Panc1 (cell line): ENCODE data around the gene TRMT11. TPM values are rescaled to one million over a fixed set of nuclear protein-coding genes. Genes with fewer than 3 reads are reported as not detected.

Experiments
- ATAC-seq: fragments of 200-7000 bp; cut with Tn5 transposase; 2 replicates; pipeline ENCODE4 v1.9.1; 2020; ENCODE audit warnings: mild to moderate bottlenecking, moderate library complexity
- BruUV-seq: library from RNA; stranded (reverse); fragments of 400-500 nt; replicated peaks from 2 replicates; lab custom pipeline; 2021; lab: Mats Ljungman, UMichigan
- CTCF ChIA-PET: fragments of 300-600 bp; sonication (Branson Sonifier 250); formaldehyde crosslinking; loops from one replicate; lab custom pipeline; 2022; ENCODE audit warnings: antibody characterized with exemption; lab: Charles Lee
- POLR2A ChIA-PET: fragments of 300-600 bp; sonication (Branson Sonifier 250); formaldehyde crosslinking; loops from one replicate; lab custom pipeline; 2022; ENCODE audit warnings: antibody characterized with exemption; lab: Charles Lee
- DNase-seq: peaks from one replicate; pipeline ENCODE4 v3.0.0-alpha.2; 2010; ENCODE audit warnings: low read depth, low spot score
- H3K27ac ChIP-seq: 2 replicates; pipeline ENCODE4 v1.5.1; 2011; ENCODE audit warnings: mild to moderate bottlenecking, low read length, inconsistent platforms
- H3K27me3 ChIP-seq: fragments of 200-500 bp; sonication (Bioruptor generic); 2 replicates; pipeline ENCODE4 v1.6.0; 2014; ENCODE audit warnings: low read length, inconsistent platforms; ENCODE audit not compliant: control insufficient read depth, insufficient read depth
- H3K36me3 ChIP-seq: fragments of 200-500 bp; sonication (Bioruptor generic); 2 replicates; pipeline ENCODE4 v1.5.1; 2014; ENCODE audit warnings: inconsistent platforms, mild to moderate bottlenecking, low read length, moderate library complexity; ENCODE audit not compliant: control insufficient read depth, insufficient read depth
- H3K4me1 ChIP-seq: 2 replicates; pipeline ENCODE4 v1.5.1; 2011; ENCODE audit warnings: inconsistent platforms, mild to moderate bottlenecking, low read length, moderate library complexity; ENCODE audit not compliant: control insufficient read depth, insufficient read depth
- H3K4me3 ChIP-seq, 2 experiments: 2 replicates each; pipeline ENCODE4 v1.5.1; 2011 to 2012; ENCODE audit warnings: low read depth in 2 of 2, low read length in 2 of 2, mild to moderate bottlenecking in 2 of 2, inconsistent platforms in 1 of 2, moderate library complexity in 1 of 2
- H3K9me3 ChIP-seq: fragments of 200-500 bp; sonication (Bioruptor generic); 2 replicates; pipeline ENCODE4 v1.5.1; 2014; ENCODE audit warnings: low read depth, mild to moderate bottlenecking, inconsistent platforms, low read length, moderate library complexity; ENCODE audit not compliant: control insufficient read depth, insufficient read depth
- POLR2AphosphoS5 ChIP-seq: IDR thresholded peaks from 2 replicates; pipeline ENCODE4 v1.6.1; 2012; ENCODE audit warnings: mild to moderate bottlenecking, low read depth, low read length, moderate library complexity
- REST ChIP-seq, 2 experiments: IDR thresholded peaks; 2 replicates each; pipeline ENCODE4 v1.6.1; 2011 to 2012; ENCODE audit warnings: low read depth in 2 of 2, control low read depth in 1 of 2, low read length in 1 of 2, mild to moderate bottlenecking in 1 of 2, moderate library complexity in 1 of 2; ENCODE audit not compliant: insufficient read depth in 1 of 2
- SIN3A ChIP-seq: IDR thresholded peaks from 2 replicates; pipeline ENCODE4 v1.6.1; 2012; ENCODE audit warnings: low read depth, mild to moderate bottlenecking, low read length, moderate library complexity, borderline replicate concordance; ENCODE audit not compliant: insufficient read depth
- TCF7L2 ChIP-seq: IDR thresholded peaks from 2 replicates; pipeline ENCODE4 v1.6.1; 2011; ENCODE audit warnings: mild to moderate bottlenecking, low read depth, low read length, inconsistent platforms
- in situ Hi-C: cut with HindIII; loops from 2 replicates; pipeline ENCODE4 v1.10.0; 2016; ENCODE audit warnings: low sequenced_read_pairs, low pct_unique_long_range_greater_than_20kb
- intact Hi-C: fragments of 100-400 bp; cut with micrococcal nuclease; formaldehyde crosslinking; loops from one replicate; pipeline ENCODE4 v1.10.0; 2022; ENCODE audit not compliant: unreplicated experiment
- total RNA-seq: library from RNA; stranded (reverse); gene quantifications from one replicate; pipeline ENCODE4 v1.2.1, GENCODE V29; 2021; ENCODE audit not compliant: unreplicated experiment
- TF ChIP-seq, protein P1 (sequence below): fragments of 450-650 bp; IDR thresholded peaks from 2 replicates; pipeline ENCODE4 v1.5.1; 2017; ENCODE audit warnings: mild to moderate bottlenecking

Gene TRMT11
- total RNA-seq, 1 experiment from 2014 or later = 34.3 TPM

DNA sequence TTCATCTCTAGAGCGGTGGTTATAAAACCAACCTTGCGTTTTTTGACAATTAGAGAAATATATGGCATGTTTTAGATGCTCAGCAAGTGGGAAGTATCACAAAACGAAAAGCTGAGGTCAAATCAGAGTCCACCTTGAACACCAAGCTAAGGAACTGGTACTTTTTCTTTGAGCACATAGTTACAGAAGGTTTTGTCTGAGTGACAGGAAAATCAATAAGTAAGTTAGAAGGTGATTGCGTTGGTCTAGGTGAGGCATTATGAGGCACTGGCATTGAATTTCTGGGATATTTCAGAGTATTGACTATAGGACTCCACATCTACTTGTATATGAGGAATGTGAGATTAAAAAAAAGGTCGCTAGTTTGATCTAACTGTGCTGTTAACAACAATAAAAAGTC is 30.4 kb upstream of the TRMT11 start:
- in situ Hi-C loops = no loop called here
- Histone ChIP-seq H3K27ac (peak overlapping the region; percentile 81), H3K36me3 (no peaks in the 10 kb centered on the region), H3K4me3 (peak overlapping the region; percentile 72 to 87), H3K27me3 (no peaks in the 10 kb centered on the region), H3K9me3 (no peaks in the 10 kb centered on the region), H3K4me1 (peaks cover 23% of the 10 kb centered on the region)
- ATAC-seq (no peak), DNase-seq (no peak)
- ChIA-PET CTCF (interaction anchor here (0.6 to 1.8 kb wide), 19 partner anchors 8 to 222 kb away, joined by 3 to 16 read pairs (median 4); partner anchors contain the start of gene NCOA7), POLR2A (interaction anchor here (0.5 to 0.7 kb wide), 2 partner anchors 278 to 1344 kb away, joined by 3 to 7 read pairs; no protein-coding TSS in a partner anchor)
- TF ChIP-seq, protein P1, sequence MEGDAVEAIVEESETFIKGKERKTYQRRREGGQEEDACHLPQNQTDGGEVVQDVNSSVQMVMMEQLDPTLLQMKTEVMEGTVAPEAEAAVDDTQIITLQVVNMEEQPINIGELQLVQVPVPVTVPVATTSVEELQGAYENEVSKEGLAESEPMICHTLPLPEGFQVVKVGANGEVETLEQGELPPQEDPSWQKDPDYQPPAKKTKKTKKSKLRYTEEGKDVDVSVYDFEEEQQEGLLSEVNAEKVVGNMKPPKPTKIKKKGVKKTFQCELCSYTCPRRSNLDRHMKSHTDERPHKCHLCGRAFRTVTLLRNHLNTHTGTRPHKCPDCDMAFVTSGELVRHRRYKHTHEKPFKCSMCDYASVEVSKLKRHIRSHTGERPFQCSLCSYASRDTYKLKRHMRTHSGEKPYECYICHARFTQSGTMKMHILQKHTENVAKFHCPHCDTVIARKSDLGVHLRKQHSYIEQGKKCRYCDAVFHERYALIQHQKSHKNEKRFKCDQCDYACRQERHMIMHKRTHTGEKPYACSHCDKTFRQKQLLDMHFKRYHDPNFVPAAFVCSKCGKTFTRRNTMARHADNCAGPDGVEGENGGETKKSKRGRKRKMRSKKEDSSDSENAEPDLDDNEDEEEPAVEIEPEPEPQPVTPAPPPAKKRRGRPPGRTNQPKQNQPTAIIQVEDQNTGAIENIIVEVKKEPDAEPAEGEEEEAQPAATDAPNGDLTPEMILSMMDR = no peak
- TF ChIP-seq POLR2AphosphoS5 (no peak), SIN3A (no peak), REST (IDR thresholded peaks at IDR 0.05; ENCODE audit: insufficient read depth in 1 of 2, low read depth in 2 of 2, low read length in 1 of 2) (no peak), TCF7L2 (no peak)
- intact Hi-C loops = loop anchor here (2.0 kb wide), 1 partner anchor 175 kb away; no protein-coding TSS in a partner anchor
- no TSS peak for BruUV-seq

DNA sequence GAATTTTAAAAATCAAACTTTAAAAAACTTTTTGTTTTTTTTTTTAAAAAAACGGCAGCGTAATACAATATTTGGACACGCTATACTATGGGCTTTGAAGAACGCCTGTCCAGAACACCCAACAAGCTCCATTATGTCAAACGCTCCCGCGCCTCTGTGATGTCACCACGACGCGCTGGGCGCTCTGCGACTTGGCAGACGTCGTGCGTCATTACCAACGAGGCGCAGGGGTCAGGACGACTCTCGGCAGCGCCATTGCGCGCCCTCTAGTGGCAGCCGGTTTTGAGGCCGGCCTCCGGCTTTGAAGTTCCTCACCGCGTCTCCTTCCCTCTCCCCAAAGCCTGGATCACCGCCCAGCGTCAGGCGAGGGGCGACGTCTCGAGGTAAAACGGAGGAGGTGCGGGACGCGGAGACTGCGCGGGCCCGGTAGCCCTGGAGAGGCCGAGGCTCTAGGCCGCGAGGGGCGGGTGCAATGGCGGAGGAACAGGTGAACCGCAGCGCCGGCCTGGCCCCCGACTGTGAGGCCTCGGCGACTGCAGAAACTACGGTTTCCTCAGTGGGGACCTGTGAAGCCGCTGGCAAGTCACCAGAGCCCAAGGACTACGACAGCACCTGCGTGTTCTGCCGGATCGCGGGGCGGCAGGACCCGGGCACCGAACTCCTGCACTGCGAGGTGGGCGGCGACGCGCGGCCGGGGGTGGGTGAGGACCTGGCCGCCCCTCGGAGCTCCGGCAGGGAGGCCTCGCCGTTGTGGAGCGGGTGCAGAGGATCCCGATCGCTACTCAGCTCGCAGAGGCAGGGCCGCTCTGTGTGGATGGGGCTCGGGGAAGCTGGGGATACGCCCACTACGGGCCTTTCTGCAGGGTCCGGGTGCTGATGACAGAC is 29.6 kb upstream of the TRMT11 start, which contains the start of gene HINT3:
Gene HINT3 (plus strand): TSS at position 265 of the 885 bp plus-strand sequence. CDS start 208 bp downstream, at position 473.
- intact Hi-C loops (loop anchor here (2.0 kb wide), 1 partner anchor 176 kb away; no protein-coding TSS in a partner anchor), in situ Hi-C loops (no loop called here)
- Histone ChIP-seq H3K9me3 (no peaks in the 10 kb centered on the region), H3K36me3 (no peaks in the 10 kb centered on the region), H3K27me3 (no peaks in the 10 kb centered on the region), H3K4me1 (peaks cover 23% of the 10 kb centered on the region), H3K4me3 (peak within 1 kb of the TSS; percentile 72 to 87), H3K27ac (peak within 1 kb of the TSS; percentile 81)
- DNase-seq (peak; percentile 92), ATAC-seq (peak; percentile 97)
- TF ChIP-seq SIN3A = peak; percentile 95
- TF ChIP-seq REST (IDR thresholded peaks at IDR 0.05; ENCODE audit: insufficient read depth in 1 of 2, low read depth in 2 of 2, low read length in 1 of 2) = 0 out of 4 replicates have a peak, but pooled peaks of 1 of the 2 experiments have one; percentile 45
- peak; percentile 100 for TF ChIP-seq TCF7L2
- peak; percentile 86 for TF ChIP-seq POLR2AphosphoS5
- TF ChIP-seq, protein P1 = peak; percentile 100
- BruUV-seq = no TSS peak
- POLR2A ChIA-PET = interaction anchor here (0.5 to 0.7 kb wide), 2 partner anchors 279 to 1343 kb away, joined by 3 to 7 read pairs; no protein-coding TSS in a partner anchor
- CTCF ChIA-PET = interaction anchor here (0.5 to 1.8 kb wide), 22 partner anchors 8 to 1086 kb away, joined by 3 to 16 read pairs (median 4); partner anchors contain the start of gene NCOA7
